Gastroesophageal sphincter (tissue), 3 donors: ENCODE data around the gene ABHD14A.

ENCODE experiments used
- CTCF ChIP-seq, 4 experiments: fragments of 200-600 bp in 2 of 4; fragments of 450-650 bp in 2 of 4; sonication (generic) in 1 of 4; IDR thresholded peaks; one replicate each; pipeline ENCODE4 v1.5.1; 2017 to 2019; ENCODE audit warnings: antibody characterized with exemption in 4 of 4, mild to moderate bottlenecking in 2 of 4, moderate library complexity in 2 of 4
- POLR2A ChIP-seq, 2 donors: fragments of 450-650 bp; IDR thresholded peaks; one replicate each; pipeline ENCODE4 v1.6.1; 2017; ENCODE audit warnings: antibody characterized with exemption in 2 of 2, mild to moderate bottlenecking in 2 of 2, moderate library complexity in 1 of 2

GRCh38 chr3:51962854-51963530, 11.9 kb upstream of the ABHD14A start:
- no peak for TF ChIP-seq POLR2A (IDR thresholded peaks at IDR 0.05)
- TF ChIP-seq CTCF (IDR thresholded peaks at IDR 0.05): no peak
